ENCODE measurements around the gene NSDHL. TPM values are rescaled to one million over a fixed set of nuclear protein-coding genes. Genes with fewer than 3 reads are reported as not detected.

Gene NSDHL
- total RNA-seq, 1 experiment from 2014 or later, result 52.0 TPM

DNA sequence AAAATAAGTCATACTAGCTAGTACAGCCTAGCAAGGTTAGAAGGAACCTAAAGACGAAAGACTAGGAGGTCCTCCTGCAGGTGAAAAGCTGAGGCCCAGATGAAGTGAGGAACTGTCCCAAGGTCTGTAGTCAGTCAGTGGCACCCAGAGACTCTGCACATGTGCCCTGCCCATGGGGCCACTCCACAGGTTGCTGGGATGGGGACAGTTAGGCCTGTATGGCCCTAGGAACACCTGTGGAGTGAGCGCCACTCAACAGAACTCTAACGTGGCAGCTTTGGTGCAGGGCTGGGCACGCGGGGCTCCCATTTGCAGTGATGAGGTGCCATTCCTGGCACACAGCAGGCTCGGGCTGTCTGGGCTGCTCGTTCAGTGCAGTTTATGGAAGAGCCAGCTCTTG, 81.8 kb downstream of the NSDHL start:
- ChIA-PET POLR2A (ENCODE audit: low non-redundant PET) (no interaction called here), CTCF (interaction anchor here (1.0 kb wide), 1 partner anchor 82 kb away, joined by 3 read pairs; the partner anchor contains the start of gene NSDHL)
- no peaks in the 10 kb centered on the region for H3K36me3 ChIP-seq (ENCODE audit: insufficient read depth, low read length, poor library complexity, severe bottlenecking)
- intact Hi-C loops (cut with micrococcal nuclease; ENCODE audit: unreplicated experiment), result no loop called here
- H3K27me3 ChIP-seq (replicated peaks; ENCODE audit: insufficient read depth, low read depth, low read length, poor library complexity), result no peaks in the 10 kb centered on the region
- no peak for DNase-seq (ENCODE audit: low spot score)
- no peaks in the 10 kb centered on the region for H3K4me1 ChIP-seq (ENCODE audit: insufficient read depth, low read length, poor library complexity, severe bottlenecking)
- H3K9me3 ChIP-seq (ENCODE audit: low read depth, low read length, poor library complexity, severe bottlenecking), result no peaks in the 10 kb centered on the region
- H3K4me3 ChIP-seq (ENCODE audit: low read depth, low read length, poor library complexity, severe bottlenecking), result no peak overlapping the region
- BruUV-seq (replicated peaks), result no TSS peak
- H3K27ac ChIP-seq (ENCODE audit: low read depth, low read length, poor library complexity, severe bottlenecking), result no peak overlapping the region
- TF ChIP-seq EZH2 (IDR thresholded peaks at IDR 0.05; ENCODE audit: borderline replicate concordance, low read depth, low read length, poor library complexity, severe bottlenecking), result no peak
- TF ChIP-seq, protein P1, sequence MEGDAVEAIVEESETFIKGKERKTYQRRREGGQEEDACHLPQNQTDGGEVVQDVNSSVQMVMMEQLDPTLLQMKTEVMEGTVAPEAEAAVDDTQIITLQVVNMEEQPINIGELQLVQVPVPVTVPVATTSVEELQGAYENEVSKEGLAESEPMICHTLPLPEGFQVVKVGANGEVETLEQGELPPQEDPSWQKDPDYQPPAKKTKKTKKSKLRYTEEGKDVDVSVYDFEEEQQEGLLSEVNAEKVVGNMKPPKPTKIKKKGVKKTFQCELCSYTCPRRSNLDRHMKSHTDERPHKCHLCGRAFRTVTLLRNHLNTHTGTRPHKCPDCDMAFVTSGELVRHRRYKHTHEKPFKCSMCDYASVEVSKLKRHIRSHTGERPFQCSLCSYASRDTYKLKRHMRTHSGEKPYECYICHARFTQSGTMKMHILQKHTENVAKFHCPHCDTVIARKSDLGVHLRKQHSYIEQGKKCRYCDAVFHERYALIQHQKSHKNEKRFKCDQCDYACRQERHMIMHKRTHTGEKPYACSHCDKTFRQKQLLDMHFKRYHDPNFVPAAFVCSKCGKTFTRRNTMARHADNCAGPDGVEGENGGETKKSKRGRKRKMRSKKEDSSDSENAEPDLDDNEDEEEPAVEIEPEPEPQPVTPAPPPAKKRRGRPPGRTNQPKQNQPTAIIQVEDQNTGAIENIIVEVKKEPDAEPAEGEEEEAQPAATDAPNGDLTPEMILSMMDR (conservative IDR thresholded peaks at IDR 0.05; ENCODE audit: low read depth, low read length), result no peak

DNA sequence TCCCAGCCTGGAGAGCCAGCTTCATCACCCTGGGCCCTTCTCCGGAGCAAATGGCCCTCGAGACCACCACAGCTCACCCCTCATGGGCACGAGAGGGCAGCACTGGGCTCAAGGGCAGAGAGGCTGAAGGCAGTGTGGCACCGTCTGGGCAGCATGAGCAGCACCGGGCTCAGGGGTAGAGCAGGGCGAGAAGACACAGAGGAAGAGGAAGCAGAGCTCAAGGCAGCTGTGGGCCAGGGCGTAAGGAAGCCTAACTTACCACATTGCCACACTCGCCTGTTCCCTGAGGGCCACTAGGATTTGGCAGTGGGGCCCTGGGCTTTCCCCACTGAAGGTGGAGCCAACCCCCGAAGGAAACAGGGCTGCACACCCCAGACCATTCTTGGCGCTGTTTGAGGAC, 82.5 kb downstream of the NSDHL start:
- Histone ChIP-seq H3K4me3 (ENCODE audit: low read depth, low read length, poor library complexity, severe bottlenecking) (no peak overlapping the region), H3K9me3 (ENCODE audit: low read depth, low read length, poor library complexity, severe bottlenecking) (no peaks in the 10 kb centered on the region), H3K36me3 (ENCODE audit: insufficient read depth, low read length, poor library complexity, severe bottlenecking) (no peaks in the 10 kb centered on the region), H3K27me3 (replicated peaks; ENCODE audit: insufficient read depth, low read depth, low read length, poor library complexity) (no peaks in the 10 kb centered on the region), H3K27ac (ENCODE audit: low read depth, low read length, poor library complexity, severe bottlenecking) (no peak overlapping the region), H3K4me1 (ENCODE audit: insufficient read depth, low read length, poor library complexity, severe bottlenecking) (no peaks in the 10 kb centered on the region)
- no peak for TF ChIP-seq EZH2 (IDR thresholded peaks at IDR 0.05; ENCODE audit: borderline replicate concordance, low read depth, low read length, poor library complexity, severe bottlenecking)
- TF ChIP-seq, protein P1 (conservative IDR thresholded peaks at IDR 0.05; ENCODE audit: low read depth, low read length), result no peak
- intact Hi-C loops (cut with micrococcal nuclease; ENCODE audit: unreplicated experiment), result no loop called here
- BruUV-seq (replicated peaks), result no TSS peak
- POLR2A ChIA-PET (ENCODE audit: low non-redundant PET), result no interaction called here
- DNase-seq (ENCODE audit: low spot score), result no peak
- CTCF ChIA-PET, result interaction anchor here (1.0 kb wide), 1 partner anchor 82 kb away, joined by 3 read pairs; the partner anchor contains the start of gene NSDHL

DNA sequence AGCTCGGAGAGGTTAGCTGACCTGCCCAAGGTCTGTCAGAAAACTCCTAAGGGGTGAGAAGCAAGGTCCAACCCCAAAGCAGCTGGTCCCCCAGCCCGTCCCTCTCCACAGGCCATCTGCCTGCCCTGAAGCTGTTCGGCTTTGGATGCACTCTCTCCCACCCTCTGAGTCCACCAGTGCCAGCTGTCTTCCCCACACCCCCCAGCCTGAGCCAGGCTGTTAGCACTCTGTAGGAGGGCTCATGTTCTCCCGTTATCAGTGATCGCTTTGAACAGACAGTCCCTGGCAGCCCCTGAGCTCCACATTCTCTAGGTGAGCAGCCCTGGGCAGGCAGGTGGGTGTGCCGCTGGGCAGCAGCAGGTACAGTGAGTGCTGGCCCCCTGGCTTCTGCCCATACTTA, 83.0 kb downstream of the NSDHL start:
- no peak for DNase-seq (ENCODE audit: low spot score)
- H3K36me3 ChIP-seq (ENCODE audit: insufficient read depth, low read length, poor library complexity, severe bottlenecking), result no peaks in the 10 kb centered on the region
- POLR2A ChIA-PET (ENCODE audit: low non-redundant PET), result no interaction called here
- no peaks in the 10 kb centered on the region for H3K27me3 ChIP-seq (replicated peaks; ENCODE audit: insufficient read depth, low read depth, low read length, poor library complexity)
- BruUV-seq (replicated peaks), result no TSS peak
- no peak overlapping the region for H3K4me3 ChIP-seq (ENCODE audit: low read depth, low read length, poor library complexity, severe bottlenecking)
- H3K9me3 ChIP-seq (ENCODE audit: low read depth, low read length, poor library complexity, severe bottlenecking), result no peaks in the 10 kb centered on the region
- intact Hi-C loops (cut with micrococcal nuclease; ENCODE audit: unreplicated experiment), result no loop called here
- CTCF ChIA-PET, result no interaction called here
- H3K27ac ChIP-seq (ENCODE audit: low read depth, low read length, poor library complexity, severe bottlenecking), result no peak overlapping the region
- TF ChIP-seq, protein P1 (conservative IDR thresholded peaks at IDR 0.05; ENCODE audit: low read depth, low read length), result no peak
- no peak for TF ChIP-seq EZH2 (IDR thresholded peaks at IDR 0.05; ENCODE audit: borderline replicate concordance, low read depth, low read length, poor library complexity, severe bottlenecking)
- no peaks in the 10 kb centered on the region for H3K4me1 ChIP-seq (ENCODE audit: insufficient read depth, low read length, poor library complexity, severe bottlenecking)
